ENCODE data around the gene LAMB2.
A peak's percentile ranks its signal among the peaks of the same experiment; 100 is the strongest.

The LAMB2 gene

DNA sequence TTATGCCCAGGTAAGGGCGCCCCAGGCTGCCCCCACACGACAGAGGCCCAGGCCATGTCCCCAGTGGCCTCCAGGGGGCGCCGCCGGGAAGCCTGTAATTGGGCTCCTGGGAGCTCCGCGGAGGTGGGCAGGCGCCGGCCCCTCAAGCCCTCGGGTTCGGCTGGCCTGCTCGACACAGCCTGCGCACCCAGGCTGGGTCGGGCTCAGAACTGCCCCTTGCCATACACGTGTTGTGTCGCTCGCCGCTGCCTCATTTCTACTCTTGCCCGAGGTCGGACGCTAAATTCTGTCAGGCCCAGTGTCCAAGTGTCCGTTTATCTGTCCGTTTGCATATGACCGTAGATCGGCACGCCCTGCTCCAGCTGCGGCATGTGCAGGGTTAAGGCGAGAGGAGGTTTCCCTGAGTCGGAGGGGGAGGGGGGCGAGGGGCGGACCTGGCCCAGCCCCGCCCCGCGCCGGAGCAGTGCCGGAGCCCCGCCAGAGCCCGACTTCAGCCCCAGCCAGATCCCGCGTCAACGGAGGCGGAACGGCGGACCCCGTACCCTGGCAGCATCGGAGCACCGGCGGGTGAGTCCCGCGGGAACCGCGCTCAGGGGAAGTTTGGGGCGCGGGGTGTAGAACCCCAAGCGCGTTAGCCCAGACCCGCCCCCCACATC lies 38.4 kb upstream of the LAMB2 start, which contains the start of gene KLHDC8B:
Gene KLHDC8B, plus strand, starts transcription at position 480 of the 656 bp plus-strand sequence. CDS start 1,172 bp downstream, outside the sequence.
- H3K4me3 ChIP-seq (ENCODE audit: low read depth, low read length): peak within 1 kb of the TSS; percentile 70
- no peaks in the 10 kb centered on the region for H3K27me3 ChIP-seq (replicated peaks)
- peak; percentile 78 for DNase-seq
- H3K36me3 ChIP-seq (replicated peaks): no peaks in the 10 kb centered on the region
- in situ Hi-C loops (cut with HindIII; ENCODE audit: low pct_ligation_motif_present, low sequenced_read_pairs): no loop called here
- TF ChIP-seq, protein P1, sequence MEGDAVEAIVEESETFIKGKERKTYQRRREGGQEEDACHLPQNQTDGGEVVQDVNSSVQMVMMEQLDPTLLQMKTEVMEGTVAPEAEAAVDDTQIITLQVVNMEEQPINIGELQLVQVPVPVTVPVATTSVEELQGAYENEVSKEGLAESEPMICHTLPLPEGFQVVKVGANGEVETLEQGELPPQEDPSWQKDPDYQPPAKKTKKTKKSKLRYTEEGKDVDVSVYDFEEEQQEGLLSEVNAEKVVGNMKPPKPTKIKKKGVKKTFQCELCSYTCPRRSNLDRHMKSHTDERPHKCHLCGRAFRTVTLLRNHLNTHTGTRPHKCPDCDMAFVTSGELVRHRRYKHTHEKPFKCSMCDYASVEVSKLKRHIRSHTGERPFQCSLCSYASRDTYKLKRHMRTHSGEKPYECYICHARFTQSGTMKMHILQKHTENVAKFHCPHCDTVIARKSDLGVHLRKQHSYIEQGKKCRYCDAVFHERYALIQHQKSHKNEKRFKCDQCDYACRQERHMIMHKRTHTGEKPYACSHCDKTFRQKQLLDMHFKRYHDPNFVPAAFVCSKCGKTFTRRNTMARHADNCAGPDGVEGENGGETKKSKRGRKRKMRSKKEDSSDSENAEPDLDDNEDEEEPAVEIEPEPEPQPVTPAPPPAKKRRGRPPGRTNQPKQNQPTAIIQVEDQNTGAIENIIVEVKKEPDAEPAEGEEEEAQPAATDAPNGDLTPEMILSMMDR (IDR thresholded peaks at IDR 0.05; ENCODE audit: low read depth, low read length, missing control alignments): peak; percentile 96
- peak within 1 kb of the TSS; percentile 4 for H3K27ac ChIP-seq

DNA sequence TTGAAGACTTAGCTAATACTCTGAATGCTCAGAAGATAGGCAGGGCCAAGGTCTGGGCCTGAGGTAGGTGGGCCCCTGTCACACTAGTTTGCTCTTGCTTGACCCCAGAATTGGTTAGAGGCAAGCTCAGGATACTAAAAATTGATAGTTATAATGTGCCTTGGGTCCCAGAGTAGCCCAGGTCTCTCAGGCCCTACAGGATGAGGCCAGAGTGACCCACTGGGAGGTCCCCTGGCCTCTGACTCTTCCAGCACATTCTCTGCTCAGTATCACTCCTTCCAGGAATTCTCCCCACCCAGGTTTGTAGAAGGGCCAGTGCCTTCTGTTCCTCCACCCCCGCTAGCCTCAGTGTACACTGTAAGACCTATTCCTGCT lies 37.9 kb upstream of the LAMB2 start:
- Histone ChIP-seq H3K36me3 (replicated peaks) (no peaks in the 10 kb centered on the region), H3K4me3 (ENCODE audit: low read depth, low read length) (peak overlapping the region; percentile 70), H3K27ac (no peak overlapping the region), H3K27me3 (replicated peaks) (no peaks in the 10 kb centered on the region)
- no peak for DNase-seq
- in situ Hi-C loops (cut with HindIII; ENCODE audit: low pct_ligation_motif_present, low sequenced_read_pairs): no loop called here
- TF ChIP-seq, protein P1 (IDR thresholded peaks at IDR 0.05; ENCODE audit: low read depth, low read length, missing control alignments): no peak

DNA sequence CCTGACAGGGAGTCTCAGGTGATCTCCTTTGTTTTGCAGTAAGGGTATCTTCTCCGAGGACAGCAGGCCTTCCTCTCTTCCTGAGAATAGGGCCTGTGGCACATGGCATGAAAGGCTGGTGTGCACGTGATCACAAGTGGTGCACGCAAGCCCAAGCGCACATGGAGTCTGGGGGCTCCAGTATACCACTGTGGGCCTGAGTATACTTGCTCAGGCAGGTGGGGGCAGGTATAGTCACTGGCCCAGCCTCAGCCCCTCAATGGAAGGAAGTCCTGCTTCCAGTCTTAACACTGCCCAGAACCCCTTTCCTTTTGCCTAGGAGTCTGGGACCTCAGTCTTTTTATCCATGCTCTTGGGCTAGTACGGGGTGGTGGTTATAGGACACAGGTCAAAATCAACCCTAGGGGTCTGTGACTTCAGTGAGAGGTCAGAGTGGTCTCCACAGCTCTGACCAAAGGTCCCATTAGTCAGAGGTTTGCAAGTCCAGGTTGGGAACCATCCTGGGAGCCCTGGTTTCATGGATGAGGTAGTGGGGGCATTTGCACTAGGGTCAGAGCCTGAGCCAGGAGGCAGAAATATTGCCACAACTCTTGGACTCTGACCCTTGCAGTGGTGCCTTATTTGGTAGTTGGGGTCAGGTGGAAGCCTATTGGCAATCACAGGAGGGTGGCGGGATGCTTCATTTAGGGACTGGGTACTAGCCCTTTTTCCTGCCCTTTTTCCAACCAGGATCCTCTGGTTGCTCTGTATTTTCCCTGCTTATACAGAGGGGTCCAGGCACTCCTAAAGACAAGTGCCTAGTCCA lies 34.1 kb upstream of the LAMB2 start:
- H3K4me3 ChIP-seq (ENCODE audit: low read depth, low read length): peak overlapping the region; percentile 91
- H3K27me3 ChIP-seq (replicated peaks): no peaks in the 10 kb centered on the region
- in situ Hi-C loops (cut with HindIII; ENCODE audit: low pct_ligation_motif_present, low sequenced_read_pairs): no loop called here
- DNase-seq: no peak
- no peak overlapping the region for H3K27ac ChIP-seq
- H3K36me3 ChIP-seq (replicated peaks): peaks cover 18% of the 10 kb centered on the region
- TF ChIP-seq, protein P1 (IDR thresholded peaks at IDR 0.05; ENCODE audit: low read depth, low read length, missing control alignments): no peak

DNA sequence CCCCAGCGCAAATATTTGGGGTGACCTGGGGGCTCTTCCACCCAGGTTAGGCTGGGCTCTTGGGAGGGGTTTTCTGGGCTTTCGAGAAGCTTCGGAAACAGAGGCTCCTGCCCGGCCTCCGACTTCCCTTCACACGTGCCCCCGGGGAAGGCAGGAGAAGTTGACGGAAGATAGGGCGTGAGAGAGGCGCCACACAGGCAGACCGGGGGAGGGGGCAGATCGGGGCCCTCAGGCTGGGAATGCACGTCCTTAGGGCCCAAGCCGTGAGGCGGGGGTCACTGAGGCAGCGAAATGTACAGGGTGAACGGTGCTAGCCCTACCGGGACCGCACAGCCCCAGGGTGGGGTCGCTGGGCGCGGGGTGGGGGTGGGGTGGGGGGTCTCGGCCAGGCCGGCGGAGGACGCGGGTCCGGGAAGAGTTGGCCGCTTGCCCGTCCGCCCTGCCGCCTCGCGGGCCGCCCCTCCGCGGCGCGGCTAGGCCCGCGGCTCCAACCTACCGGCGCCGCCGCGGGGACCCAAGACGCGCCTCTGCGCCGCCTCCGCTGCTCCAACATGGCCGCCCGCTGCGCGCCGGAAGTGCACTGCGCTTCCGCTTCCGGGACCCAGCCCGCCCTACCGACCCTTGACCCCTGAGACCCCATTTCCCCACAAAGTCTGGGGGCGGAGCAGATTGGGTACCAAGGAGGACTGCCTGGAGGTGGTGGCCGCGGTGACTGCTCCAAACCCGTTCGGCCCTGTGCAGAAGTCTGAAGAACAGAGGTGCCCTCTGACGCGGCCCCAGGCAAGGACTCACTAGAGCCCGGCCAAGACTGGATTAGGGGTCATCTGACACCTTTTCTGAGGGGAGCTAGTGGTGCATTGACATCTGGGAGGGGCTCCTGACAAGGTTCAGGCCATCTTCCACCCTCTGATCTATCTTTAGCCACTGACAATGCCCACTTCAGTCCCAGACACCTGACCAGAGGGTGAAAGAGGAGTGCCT lies 33.2 kb upstream of the LAMB2 start, which contains the start of gene CCDC71:
Gene CCDC71, minus strand, starts transcription at position 561 of the 981 bp plus-strand sequence. CDS start 2,123 bp downstream, outside the sequence.
- Histone ChIP-seq H3K36me3 (replicated peaks) (peaks cover 18% of the 10 kb centered on the region), H3K4me3 (ENCODE audit: low read depth, low read length) (peak within 1 kb of the TSS; percentile 91), H3K27me3 (replicated peaks) (no peaks in the 10 kb centered on the region), H3K27ac (peak within 1 kb of the TSS; percentile 57)
- TF ChIP-seq, protein P1 (IDR thresholded peaks at IDR 0.05; ENCODE audit: low read depth, low read length, missing control alignments): no peak
- peak; percentile 36 for DNase-seq
- in situ Hi-C loops (cut with HindIII; ENCODE audit: low pct_ligation_motif_present, low sequenced_read_pairs): no loop called here

DNA sequence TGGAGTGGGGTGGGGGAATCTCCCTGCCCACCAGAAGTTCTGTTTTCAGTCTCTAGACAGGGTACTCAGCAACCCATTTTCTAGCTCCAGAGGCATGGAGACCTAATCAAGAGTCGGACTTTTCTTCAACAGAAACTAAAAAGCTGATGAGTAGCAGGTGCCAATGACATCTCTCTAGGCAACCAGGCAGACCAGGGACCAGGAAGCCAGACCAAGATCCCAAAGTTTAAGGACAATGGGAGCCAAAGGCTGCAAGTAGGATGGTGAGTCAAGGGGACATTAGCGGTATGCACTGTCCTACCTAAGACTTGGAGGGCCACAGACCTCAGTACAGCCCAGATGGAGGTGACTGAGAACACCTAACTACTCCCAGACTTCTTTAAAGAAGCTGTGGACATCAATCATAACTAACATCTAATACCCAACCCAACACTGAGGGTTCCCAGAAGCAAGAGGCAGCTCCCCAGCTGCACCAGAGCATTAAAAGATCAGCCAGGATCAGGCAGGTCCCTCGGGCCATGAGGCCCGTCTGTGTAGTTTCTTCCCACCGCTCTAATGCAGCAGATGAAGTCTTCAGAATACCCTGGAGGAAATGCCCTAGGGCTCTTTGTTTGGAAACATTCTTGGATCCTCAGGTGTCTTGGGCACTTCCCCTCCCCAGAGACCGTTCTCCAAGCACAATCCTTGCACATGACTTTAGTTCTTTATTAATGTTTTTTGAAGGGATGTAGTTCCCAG lies 32.3 kb upstream of the LAMB2 start:
- H3K36me3 ChIP-seq (replicated peaks): peaks cover 18% of the 10 kb centered on the region
- TF ChIP-seq, protein P1 (IDR thresholded peaks at IDR 0.05; ENCODE audit: low read depth, low read length, missing control alignments): no peak
- no peak for DNase-seq
- H3K27ac ChIP-seq: peak overlapping the region; percentile 57
- H3K4me3 ChIP-seq (ENCODE audit: low read depth, low read length): peak overlapping the region; percentile 91
- no peaks in the 10 kb centered on the region for H3K27me3 ChIP-seq (replicated peaks)
- in situ Hi-C loops (cut with HindIII; ENCODE audit: low pct_ligation_motif_present, low sequenced_read_pairs): no loop called here
